SU-DHL-6 (cell line): ENCODE data around the gene TCEA3.

Source experiments
- EZH2phosphoT487 ChIP-seq: fragments of 200-600 bp; sonication (generic), shearing (Covaris generic); conservative IDR thresholded peaks from 2 replicates; pipeline ENCODE4 v1.6.1; 2018; ENCODE audit warnings: mild to moderate bottlenecking, antibody characterized with exemption, low read length, moderate library complexity, mixed read lengths
- TF ChIP-seq, protein P1 (sequence below): fragments of 200-600 bp; sonication (generic); IDR thresholded peaks from one replicate; pipeline ENCODE4 v1.5.1; 2017; ENCODE audit warnings: antibody characterized with exemption, mild to moderate bottlenecking, low read length, moderate library complexity; ENCODE audit not compliant: insufficient read depth, poor library complexity, severe bottlenecking

DNA sequence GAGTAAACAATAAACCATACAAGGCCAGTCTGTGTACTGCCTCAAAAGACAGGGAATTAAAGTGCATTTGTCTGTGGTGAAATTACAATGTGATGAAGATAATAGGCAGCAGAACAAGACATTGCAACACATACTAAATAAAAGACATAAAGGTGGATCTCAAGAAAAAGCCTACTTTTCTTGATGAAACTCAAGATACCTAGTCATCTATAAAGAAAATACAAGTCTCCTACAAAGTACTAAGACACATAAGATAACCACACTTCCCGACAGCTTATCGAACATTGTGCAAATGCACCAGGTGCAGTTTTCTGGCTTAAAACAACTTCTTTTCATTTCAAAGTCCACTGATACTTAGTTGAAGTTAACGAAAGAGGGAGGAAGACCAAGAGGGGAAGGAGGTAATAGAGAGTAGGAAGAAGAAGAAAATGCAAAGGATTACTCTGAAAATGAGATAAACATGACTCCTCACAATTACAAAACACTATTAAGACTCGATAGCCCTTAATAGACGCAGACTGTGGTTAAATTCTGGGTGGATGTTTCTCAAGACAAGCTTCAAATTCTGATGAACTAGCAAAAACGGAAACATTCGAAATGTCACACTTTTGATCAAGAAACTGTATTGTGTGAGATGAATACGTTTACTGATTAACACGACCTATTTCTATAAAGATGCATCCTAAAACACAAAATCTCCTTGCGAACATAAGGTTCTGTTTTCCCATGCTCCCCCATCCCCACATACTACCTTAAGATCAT is 82.4 kb downstream of the TCEA3 start:
- no peak for TF ChIP-seq EZH2phosphoT487
- TF ChIP-seq, protein P1, sequence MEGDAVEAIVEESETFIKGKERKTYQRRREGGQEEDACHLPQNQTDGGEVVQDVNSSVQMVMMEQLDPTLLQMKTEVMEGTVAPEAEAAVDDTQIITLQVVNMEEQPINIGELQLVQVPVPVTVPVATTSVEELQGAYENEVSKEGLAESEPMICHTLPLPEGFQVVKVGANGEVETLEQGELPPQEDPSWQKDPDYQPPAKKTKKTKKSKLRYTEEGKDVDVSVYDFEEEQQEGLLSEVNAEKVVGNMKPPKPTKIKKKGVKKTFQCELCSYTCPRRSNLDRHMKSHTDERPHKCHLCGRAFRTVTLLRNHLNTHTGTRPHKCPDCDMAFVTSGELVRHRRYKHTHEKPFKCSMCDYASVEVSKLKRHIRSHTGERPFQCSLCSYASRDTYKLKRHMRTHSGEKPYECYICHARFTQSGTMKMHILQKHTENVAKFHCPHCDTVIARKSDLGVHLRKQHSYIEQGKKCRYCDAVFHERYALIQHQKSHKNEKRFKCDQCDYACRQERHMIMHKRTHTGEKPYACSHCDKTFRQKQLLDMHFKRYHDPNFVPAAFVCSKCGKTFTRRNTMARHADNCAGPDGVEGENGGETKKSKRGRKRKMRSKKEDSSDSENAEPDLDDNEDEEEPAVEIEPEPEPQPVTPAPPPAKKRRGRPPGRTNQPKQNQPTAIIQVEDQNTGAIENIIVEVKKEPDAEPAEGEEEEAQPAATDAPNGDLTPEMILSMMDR = no peak
